ENCODE results near the gene HNRNPA3. TPM values are rescaled to one million over a fixed set of nuclear protein-coding genes. Genes with fewer than 3 reads are reported as not detected.
A peak's percentile ranks its signal among the peaks of the same experiment; 100 is the strongest.

The HNRNPA3 gene
- total and polyA plus RNA-seq, 2 donors (not counting 3 experiments of a cell fraction or from before 2014, with no cell fraction given): 57.5 to 316 TPM

- Histone ChIP-seq H4K20me1 (replicated peaks; ENCODE audit: control insufficient read depth, extremely low read depth, insufficient read depth, low read length) (peaks cover 3% of the 10 kb centered on the region), H3K4me1 (ENCODE audit: control insufficient read depth, extremely low read depth, insufficient read depth, low read length) (peaks cover 71% of the 10 kb centered on the region), H3K4me2 (ENCODE audit: insufficient read depth, low read length) (peak overlapping the region; percentile 98), H3K27ac (ENCODE audit: insufficient read depth, low read depth, low read length) (peak overlapping the region; percentile 99), H2AFZ (ENCODE audit: low read depth, low read length) (no peak overlapping the region), H3K27me3 (ENCODE audit: control insufficient read depth in 2 of 2, insufficient read depth in 2 of 2, low read length in 2 of 2) (no peaks in the 10 kb centered on the region), H3K79me2 (ENCODE audit: control insufficient read depth, insufficient read depth, low read length) (peaks cover 93% of the 10 kb centered on the region), H3K9me1 (replicated peaks; ENCODE audit: control insufficient read depth, extremely low read depth, insufficient read depth, low read length) (no peaks in the 10 kb centered on the region), H3K36me3 (ENCODE audit: control insufficient read depth in 2 of 2, extremely low read depth in 1 of 2, insufficient read depth in 2 of 2, low read length in 2 of 2) (no peaks in the 10 kb centered on the region), H3K4me3 (replicated peaks in 1 of 3; ENCODE audit: insufficient read depth in 1 of 3, low read depth in 1 of 3, low read length in 3 of 3) (peak overlapping the region in 2 of 3 experiments; percentile 6 to 49), H3K9me3 (replicated peaks; ENCODE audit: control insufficient read depth, insufficient read depth, low read length) (no peaks in the 10 kb centered on the region), H3K9ac (replicated peaks; ENCODE audit: extremely low read depth, insufficient read depth, low read length) (peak overlapping the region; percentile 91)
- TSS peak; percentile 65 for BruUV-seq (replicated peaks)
- peak; percentile 87 for TF ChIP-seq GATA2 (IDR thresholded peaks at IDR 0.05; ENCODE audit: insufficient read depth, insufficient read length, low read depth, low read length)
- no peak for TF ChIP-seq MAX (IDR thresholded peaks at IDR 0.05; ENCODE audit: insufficient read depth, insufficient read length)
- TF ChIP-seq CTCF (IDR thresholded peaks at IDR 0.05; ENCODE audit: extremely low read depth in 1 of 2, insufficient read depth in 1 of 2, low read depth in 1 of 2, low read length in 2 of 2): no peak
- TF ChIP-seq EZH2 (IDR thresholded peaks at IDR 0.05; ENCODE audit: borderline replicate concordance, low read depth, low read length, severe bottlenecking): no peak
- peak; percentile 85 for TF ChIP-seq JUN (IDR thresholded peaks at IDR 0.05; ENCODE audit: borderline replicate concordance, insufficient read depth, insufficient read length, low read depth)
- peak; percentile 40 for TF ChIP-seq POLR2A (IDR thresholded peaks at IDR 0.05; ENCODE audit: low read depth, low read length)
- no peak for TF ChIP-seq MYC (IDR thresholded peaks at IDR 0.05; ENCODE audit: low read depth, low read length)
- peak; percentile 31 for TF ChIP-seq POLR2AphosphoS5 (IDR thresholded peaks at IDR 0.05; ENCODE audit: insufficient read depth, low read depth, low read length)
- peak; percentile 67 for TF ChIP-seq FOS (IDR thresholded peaks at IDR 0.05; ENCODE audit: borderline replicate concordance, insufficient read depth, low read length)
- DNase-seq (ENCODE audit: low read depth, low spot score) (peak; percentile 91), FAIRE-seq (peak; percentile 92)
- POLR2A ChIA-PET: no interaction called here
- dilution Hi-C loops (cut with MboI; ENCODE audit: extremely low pct_ligation_motif_present, low sequenced_read_pairs) (no loop called here), intact Hi-C loops (cut with micrococcal nuclease) (loop anchor here (1.0 to 5.0 kb wide), 5 partner anchors 10 to 155 kb away; no protein-coding TSS in a partner anchor)
- CTCF ChIA-PET: interaction anchor here (1.4 to 1.7 kb wide), 2 partner anchors 12 kb away, joined by 3 to 9 read pairs; no protein-coding TSS in a partner anchor
Observed at GRCh38 chr2:177242121-177242987, 29.8 kb downstream of the HNRNPA3 start.

All from endothelial cell of umbilical vein (primary cell).